Uterus (tissue), 4 donors: ENCODE data around the gene EIF2A. TPM values are rescaled to one million over a fixed set of nuclear protein-coding genes. Genes with fewer than 3 reads are reported as not detected.
A peak's percentile ranks its signal among the peaks of the same experiment; 100 is the strongest.

Experiments
- DNase-seq, 2 donors: peaks; one replicate each; pipeline ENCODE4 v3.0.0-alpha.2; 2019 to 2020
- H3K27ac ChIP-seq, 2 donors: fragments of 200-600 bp; sonication (generic); 1 replicate in 1 of 2; 2 replicates in 1 of 2; pipeline ENCODE4 v1.5.1; 2016 to 2018
- H3K27me3 ChIP-seq, 2 donors: fragments of 200-600 bp; sonication (generic); one replicate each; pipeline ENCODE4 v1.5.1; 2018 to 2019; ENCODE audit warnings: control low read depth in 1 of 2
- H3K36me3 ChIP-seq, 2 donors: fragments of 200-600 bp; sonication (generic); one replicate each; pipeline ENCODE4 v1.5.1; 2019; ENCODE audit warnings: control low read depth in 1 of 2
- H3K4me1 ChIP-seq, 2 donors: fragments of 200-600 bp; sonication (generic); one replicate each; pipeline ENCODE4 v1.5.1; 2018 to 2019; ENCODE audit warnings: control low read depth in 1 of 2
- H3K4me3 ChIP-seq, 2 donors: fragments of 200-600 bp; sonication (generic); 1 replicate in 1 of 2; 2 replicates in 1 of 2; pipeline ENCODE4 v1.5.1; 2018 to 2019; ENCODE audit warnings: mild to moderate bottlenecking in 1 of 2
- H3K9me3 ChIP-seq, 2 donors: fragments of 200-600 bp; sonication (generic); one replicate each; pipeline ENCODE4 v1.5.1; 2019; ENCODE audit warnings: control low read depth in 1 of 2
- POLR2A ChIP-seq, 2 donors: fragments of 450-650 bp; IDR thresholded peaks; one replicate each; pipeline ENCODE4 v1.6.1; 2016; ENCODE audit warnings: antibody characterized with exemption in 2 of 2, mild to moderate bottlenecking in 1 of 2, moderate library complexity in 1 of 2
- intact Hi-C: fragments of 100-400 bp; cut with DNase I; formaldehyde crosslinking; loops from one replicate; pipeline ENCODE4 v1.15.1; 2023; ENCODE audit warnings: low total_unique reads
- total RNA-seq, 4 donors: library from RNA; depleted of rRNA in 3 of 4; stranded (reverse); fragments of >200 nt in 3 of 4; gene quantifications; one replicate each; pipeline versions ENCODE4 v1.1.0 to v1.2.4, GENCODE V29; 2014 to 2023
- TF ChIP-seq, protein P1 (sequence below), 4 experiments: fragments of 200-600 bp in 2 of 4; fragments of 450-650 bp in 2 of 4; sonication (generic) in 2 of 4; IDR thresholded peaks; one replicate each; pipeline ENCODE4 v1.5.1; 2016 to 2019; ENCODE audit warnings: antibody characterized with exemption in 4 of 4, mild to moderate bottlenecking in 2 of 4, moderate library complexity in 1 of 4
- donor health status: DM: yes; HTN: yes; CAD: no.

EIF2A gene
- total RNA-seq, 4 donors from 2014 or later: 112 to 266 (median 187) TPM

GRCh38 chr3:150547045-150547741, 606 bp downstream of the EIF2A start:
- Histone ChIP-seq H3K27ac (peak overlapping the region; percentile 97 to 99), H3K27me3 (no peaks in the 10 kb centered on the region), H3K4me3 (peak overlapping the region; percentile 76 to 86), H3K4me1 (peaks cover 0 to 4% of the 10 kb centered on the region in 2 donors), H3K9me3 (no peaks in the 10 kb centered on the region), H3K36me3 (no peaks in the 10 kb centered on the region)
- DNase-seq: no peak
- intact Hi-C loops: no loop called here
- TF ChIP-seq POLR2A (IDR thresholded peaks at IDR 0.05): no peak
- TF ChIP-seq, protein P1, sequence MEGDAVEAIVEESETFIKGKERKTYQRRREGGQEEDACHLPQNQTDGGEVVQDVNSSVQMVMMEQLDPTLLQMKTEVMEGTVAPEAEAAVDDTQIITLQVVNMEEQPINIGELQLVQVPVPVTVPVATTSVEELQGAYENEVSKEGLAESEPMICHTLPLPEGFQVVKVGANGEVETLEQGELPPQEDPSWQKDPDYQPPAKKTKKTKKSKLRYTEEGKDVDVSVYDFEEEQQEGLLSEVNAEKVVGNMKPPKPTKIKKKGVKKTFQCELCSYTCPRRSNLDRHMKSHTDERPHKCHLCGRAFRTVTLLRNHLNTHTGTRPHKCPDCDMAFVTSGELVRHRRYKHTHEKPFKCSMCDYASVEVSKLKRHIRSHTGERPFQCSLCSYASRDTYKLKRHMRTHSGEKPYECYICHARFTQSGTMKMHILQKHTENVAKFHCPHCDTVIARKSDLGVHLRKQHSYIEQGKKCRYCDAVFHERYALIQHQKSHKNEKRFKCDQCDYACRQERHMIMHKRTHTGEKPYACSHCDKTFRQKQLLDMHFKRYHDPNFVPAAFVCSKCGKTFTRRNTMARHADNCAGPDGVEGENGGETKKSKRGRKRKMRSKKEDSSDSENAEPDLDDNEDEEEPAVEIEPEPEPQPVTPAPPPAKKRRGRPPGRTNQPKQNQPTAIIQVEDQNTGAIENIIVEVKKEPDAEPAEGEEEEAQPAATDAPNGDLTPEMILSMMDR (IDR thresholded peaks at IDR 0.05): no peak

DNA sequence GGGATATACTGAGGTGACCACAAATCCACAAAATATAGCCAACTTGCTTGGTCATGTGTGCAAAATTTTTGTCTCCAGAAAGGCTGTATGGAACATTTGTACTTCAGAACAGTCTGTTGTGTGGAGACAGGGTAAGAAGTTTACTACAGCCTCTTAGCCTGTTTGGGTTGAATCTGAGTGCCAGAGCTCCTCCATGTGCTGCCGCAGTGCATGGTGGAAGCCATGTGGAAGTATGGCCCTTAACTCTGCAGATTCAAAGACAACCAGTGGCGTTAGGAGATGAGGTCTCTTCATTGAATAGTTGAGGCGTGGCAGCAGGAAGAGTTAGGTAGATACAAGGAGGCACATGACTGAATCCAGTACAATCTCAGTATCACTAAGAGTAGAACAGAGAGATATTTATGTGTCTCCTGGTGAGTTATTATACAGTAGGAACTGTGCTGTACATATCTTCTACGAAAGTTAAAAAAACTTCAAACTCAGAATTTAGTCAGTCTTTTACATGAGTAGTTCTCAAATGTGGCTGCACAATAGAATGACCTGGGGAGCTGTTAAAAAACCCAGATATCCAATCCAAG, 9.4 kb downstream of the EIF2A start:
- H3K9me3 ChIP-seq: no peaks in the 10 kb centered on the region
- no peaks in the 10 kb centered on the region for H3K27me3 ChIP-seq
- H3K4me1 ChIP-seq: no peaks in the 10 kb centered on the region
- no peak overlapping the region for H3K4me3 ChIP-seq
- intact Hi-C loops: no loop called here
- H3K27ac ChIP-seq: no peak overlapping the region
- TF ChIP-seq, protein P1 (IDR thresholded peaks at IDR 0.05): no peak
- TF ChIP-seq POLR2A (IDR thresholded peaks at IDR 0.05): no peak
- H3K36me3 ChIP-seq: no peaks in the 10 kb centered on the region
- no peak for DNase-seq

GRCh38 chr3:150556792-150557191, 10.2 kb downstream of the EIF2A start:
- no peak for DNase-seq
- Histone ChIP-seq H3K27ac (no peak overlapping the region), H3K27me3 (no peaks in the 10 kb centered on the region), H3K4me3 (no peak overlapping the region), H3K4me1 (no peaks in the 10 kb centered on the region), H3K9me3 (no peaks in the 10 kb centered on the region), H3K36me3 (no peaks in the 10 kb centered on the region)
- intact Hi-C loops: no loop called here
- TF ChIP-seq, protein P1 (IDR thresholded peaks at IDR 0.05): no peak
- no peak for TF ChIP-seq POLR2A (IDR thresholded peaks at IDR 0.05)

- Histone ChIP-seq H3K36me3 (no peaks in the 10 kb centered on the region), H3K4me1 (no peaks in the 10 kb centered on the region), H3K4me3 (no peak overlapping the region), H3K9me3 (no peaks in the 10 kb centered on the region), H3K27ac (no peak overlapping the region), H3K27me3 (no peaks in the 10 kb centered on the region)
- TF ChIP-seq, protein P1 (IDR thresholded peaks at IDR 0.05): no peak
- no peak for DNase-seq
- intact Hi-C loops: no loop called here
These were observed 11.1 kb downstream of the EIF2A start for GRCh38 chr3:150557725-150558124.

DNA sequence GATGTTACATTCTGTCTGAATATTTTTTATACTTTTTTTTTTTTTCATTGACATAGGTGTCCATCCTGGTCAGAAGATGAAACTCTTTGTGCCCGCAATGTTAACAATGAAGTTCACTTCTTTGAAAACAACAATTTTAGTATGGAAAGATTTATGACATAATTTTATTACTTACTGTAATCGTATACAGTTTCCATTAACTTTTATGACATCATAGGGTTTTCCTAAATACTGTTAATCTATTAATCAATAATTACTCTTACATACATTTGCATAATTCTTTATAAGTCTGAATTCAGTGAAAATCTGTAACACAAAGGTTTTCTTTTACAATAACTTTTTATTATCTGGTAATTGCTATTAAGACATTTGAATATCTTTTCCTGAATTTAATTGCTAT, 17.7 kb downstream of the EIF2A start:
- H3K27ac ChIP-seq: no peak overlapping the region
- no peaks in the 10 kb centered on the region for H3K4me1 ChIP-seq
- DNase-seq: no peak
- TF ChIP-seq, protein P1 (IDR thresholded peaks at IDR 0.05): no peak
- no peak for TF ChIP-seq POLR2A (IDR thresholded peaks at IDR 0.05)
- no peaks in the 10 kb centered on the region for H3K27me3 ChIP-seq
- intact Hi-C loops: no loop called here
- H3K4me3 ChIP-seq: no peak overlapping the region
- H3K36me3 ChIP-seq: no peaks in the 10 kb centered on the region
- H3K9me3 ChIP-seq: no peaks in the 10 kb centered on the region
